NCI-H1105 (cell line): ENCODE measurements around the gene NFIX.

Experiments used
- DNase-seq: peaks from one replicate; lab custom pipeline; 2025; lab: John Stamatoyannopoulos, UW

The NFIX gene

DNA sequence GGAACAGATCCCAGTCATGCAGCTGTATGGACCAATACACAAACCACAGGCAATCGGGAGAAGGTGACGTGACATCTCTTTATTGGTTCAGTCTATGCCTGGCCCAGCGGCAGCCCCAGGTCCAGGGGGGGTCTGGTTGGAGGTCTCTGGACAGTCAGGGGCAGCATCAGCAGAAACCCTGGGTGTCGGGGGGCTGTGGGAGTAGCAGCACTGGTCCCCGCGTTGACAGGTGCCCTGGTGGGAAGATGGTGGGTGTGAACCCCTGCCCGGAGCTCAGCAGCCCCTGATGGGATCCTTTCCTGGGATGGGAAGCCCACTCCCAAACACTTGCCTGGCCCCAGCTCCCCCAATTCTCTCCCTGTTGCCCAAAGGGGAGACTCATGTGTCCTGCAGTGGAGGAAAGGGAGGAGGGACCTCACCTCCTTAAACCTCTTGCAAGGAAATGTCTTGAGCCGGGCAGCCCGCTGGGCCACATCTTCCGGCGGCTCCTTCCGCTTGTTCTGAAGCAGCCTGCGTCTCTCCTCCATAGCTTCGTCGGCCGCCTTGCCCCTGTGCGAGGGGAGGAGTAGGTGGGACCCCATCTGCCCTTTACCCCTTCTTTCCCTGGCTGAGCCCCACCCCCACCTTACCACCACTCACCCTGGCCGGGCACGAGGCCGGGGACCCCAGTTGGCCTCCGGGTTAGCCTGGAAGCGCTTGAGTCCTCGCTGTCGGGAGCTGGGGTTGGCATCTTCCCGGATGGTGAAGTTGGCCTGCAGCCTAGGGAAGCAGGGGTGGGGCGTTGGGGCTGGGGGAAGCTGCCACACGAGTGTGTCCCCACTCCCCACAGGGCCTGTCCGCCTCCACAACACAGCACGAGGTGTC is 109.8 kb downstream of the NFIX start:
- DNase-seq: no peak

DNA sequence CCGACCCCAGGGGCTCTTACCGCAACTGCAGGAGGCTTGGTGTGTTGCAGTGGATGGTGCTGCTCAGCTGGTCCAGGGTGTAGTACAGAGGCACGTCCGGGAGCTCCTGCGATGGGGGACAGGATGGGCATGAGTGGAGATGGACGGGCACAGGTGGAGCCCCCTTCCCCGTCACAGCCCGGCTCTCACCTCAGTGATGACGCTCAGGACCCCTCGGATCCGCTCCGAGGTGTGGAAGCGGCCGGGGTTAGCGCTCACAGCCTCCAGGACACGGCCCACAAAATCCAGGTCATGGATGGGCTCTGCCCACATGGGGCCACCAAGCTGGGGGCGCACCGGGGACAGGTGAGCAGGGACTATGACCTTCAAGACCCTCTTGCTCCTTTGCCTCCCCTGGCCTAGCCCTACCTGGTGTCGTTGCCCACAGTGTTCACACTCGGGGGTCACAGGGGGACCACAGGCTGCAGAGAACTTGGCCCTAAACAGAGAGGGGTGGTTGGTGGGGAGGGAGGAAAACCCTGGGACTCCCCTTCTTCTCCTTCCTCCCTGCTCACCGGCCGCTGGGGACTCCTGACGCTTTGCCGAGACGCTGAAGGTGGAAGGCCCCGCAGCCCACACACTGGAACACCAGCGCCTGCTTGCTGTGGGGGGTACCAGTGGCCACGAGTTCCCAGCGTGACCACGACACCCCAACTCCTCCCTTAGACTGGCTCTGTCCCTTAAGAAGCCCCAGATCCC is 114.3 kb downstream of the NFIX start:
- no peak for DNase-seq

DNA sequence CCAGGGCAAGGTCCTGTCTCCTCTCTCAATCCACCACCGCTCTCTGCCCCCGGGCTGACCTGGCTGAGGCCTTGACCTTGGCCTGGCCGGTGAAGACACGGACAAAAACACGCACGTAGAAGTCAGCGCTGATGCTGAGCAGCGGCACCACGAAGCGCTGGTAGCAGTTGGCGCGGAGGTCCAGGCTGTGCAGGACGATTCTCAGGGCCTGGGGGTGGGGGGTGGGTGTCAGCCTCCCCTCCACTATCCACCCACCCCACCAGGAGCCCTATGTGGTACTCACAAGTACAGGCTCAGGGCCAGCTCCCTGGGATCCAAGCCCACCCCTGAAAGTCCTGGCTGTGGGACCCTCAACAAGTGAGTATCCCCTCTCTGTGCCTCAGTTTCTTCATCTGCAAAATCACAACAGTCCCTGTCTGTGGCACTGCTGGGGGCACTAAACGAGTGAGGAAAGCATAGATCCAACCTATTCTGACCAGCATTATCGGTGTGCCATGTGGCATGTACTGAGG is 114.9 kb downstream of the NFIX start:
- no peak for DNase-seq

DNA sequence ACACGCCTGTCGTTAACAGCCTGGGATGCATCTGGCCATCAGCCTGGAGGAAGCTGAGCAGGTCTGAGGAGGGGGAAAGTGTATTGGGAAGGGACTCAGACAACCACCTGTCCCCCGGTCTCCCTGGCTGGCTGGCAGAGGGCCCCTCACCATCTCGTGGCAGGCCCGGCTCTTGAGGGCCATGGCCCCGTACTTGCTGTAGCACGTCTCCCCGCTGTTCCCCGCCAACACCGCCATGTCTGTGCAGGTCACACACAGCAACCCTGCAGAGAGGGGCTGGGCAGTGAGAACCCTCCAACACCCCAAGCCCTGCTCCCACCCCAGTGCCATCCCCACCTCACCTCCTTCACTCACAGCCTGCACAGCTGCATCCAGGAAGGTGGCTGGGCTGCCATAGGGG is 117.3 kb downstream of the NFIX start:
- DNase-seq: no peak

DNA sequence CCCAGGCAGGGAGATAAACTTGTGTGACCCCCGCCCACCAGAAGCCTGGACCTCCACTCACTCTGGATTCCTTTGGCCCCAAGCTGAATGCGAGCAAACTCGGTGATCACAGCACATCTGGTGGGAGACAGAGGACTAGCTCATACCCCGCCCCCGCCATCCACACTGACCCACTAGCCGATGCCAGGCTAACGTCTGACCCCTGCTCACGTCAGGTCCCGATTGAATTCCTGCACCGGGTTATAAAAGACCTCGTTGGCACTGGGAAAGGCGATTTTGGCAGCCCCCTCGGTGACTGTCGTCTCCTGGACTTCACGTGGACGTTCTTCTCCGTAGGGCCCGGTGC is 120.6 kb downstream of the NFIX start:
- no peak for DNase-seq

DNA sequence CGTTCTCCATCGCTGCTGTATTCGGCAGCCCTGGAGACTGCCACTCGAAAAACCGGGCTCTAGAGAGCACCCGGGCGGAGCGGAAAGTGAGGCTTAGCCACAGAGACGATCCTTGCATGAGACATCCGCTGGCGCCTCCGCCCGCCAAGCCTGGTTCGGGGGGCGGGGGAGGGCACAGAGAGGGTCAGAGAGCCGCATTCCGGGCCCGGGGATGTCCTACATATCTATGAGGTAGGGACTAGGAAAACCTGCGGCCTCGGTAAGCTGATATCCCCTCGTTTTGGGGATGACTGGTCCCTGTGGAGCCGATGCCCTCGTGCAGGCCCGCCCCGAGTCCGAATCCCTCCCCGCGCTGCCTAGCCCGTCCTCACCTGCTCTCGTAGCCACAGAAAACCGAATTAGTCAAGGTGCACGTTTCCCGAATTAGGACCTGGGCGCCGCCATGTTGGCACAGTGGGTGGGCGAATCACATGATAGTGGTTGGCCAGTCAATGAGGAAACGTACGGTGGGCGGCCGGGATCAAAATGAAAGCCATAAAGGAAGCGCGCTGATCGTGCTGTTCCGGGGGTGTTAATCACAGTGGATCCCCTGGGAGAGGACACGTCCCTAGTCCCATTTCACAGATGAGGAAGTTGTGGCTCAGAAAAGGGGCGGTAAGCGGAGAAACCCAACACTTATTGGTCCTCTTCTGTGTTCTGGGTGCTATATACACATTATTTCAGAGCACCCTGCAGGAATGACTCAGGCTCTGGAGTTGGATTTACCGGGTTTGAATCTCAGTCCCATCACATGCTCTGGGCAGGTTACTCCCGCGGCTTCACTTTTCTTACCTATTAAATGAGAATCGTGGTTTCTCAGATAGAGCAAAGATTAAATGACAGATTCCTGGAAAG is 121.3 kb downstream of the NFIX start, which contains the start of gene TRMT1:
TRMT1 (minus strand) TSS at position 459 of the 894 bp plus-strand sequence; CDS start at position 118, 341 bp downstream.
- DNase-seq: peak; percentile 89

DNA sequence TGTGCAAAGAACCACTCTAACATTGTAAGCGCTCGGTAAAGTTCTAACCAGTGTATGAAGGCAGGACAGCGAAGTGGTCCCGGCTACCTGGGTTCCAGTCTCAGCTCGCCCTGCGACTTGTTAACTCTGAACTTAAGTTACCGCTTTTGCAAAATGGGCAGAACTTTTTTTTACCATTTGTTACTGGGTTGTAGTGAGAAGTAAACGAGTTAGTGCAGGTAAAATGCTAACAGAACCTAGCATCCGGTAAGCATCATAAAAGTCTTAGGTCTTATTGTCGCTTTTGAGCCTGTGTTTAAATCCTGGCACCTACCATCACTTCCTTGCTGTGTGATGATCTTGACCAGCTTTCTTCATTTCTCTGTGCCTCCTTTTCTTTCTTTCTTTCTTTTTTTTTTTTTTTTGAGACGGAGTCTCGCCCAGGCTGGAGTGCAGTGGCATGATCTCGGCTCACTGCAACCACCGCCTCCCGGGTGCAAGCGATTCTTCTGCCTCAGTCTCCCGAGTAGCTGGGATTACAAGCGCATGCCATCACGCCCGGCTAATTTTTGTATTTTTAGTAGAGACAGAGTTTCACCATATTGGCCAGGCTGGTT is 122.0 kb downstream of the NFIX start:
- DNase-seq: no peak

DNA sequence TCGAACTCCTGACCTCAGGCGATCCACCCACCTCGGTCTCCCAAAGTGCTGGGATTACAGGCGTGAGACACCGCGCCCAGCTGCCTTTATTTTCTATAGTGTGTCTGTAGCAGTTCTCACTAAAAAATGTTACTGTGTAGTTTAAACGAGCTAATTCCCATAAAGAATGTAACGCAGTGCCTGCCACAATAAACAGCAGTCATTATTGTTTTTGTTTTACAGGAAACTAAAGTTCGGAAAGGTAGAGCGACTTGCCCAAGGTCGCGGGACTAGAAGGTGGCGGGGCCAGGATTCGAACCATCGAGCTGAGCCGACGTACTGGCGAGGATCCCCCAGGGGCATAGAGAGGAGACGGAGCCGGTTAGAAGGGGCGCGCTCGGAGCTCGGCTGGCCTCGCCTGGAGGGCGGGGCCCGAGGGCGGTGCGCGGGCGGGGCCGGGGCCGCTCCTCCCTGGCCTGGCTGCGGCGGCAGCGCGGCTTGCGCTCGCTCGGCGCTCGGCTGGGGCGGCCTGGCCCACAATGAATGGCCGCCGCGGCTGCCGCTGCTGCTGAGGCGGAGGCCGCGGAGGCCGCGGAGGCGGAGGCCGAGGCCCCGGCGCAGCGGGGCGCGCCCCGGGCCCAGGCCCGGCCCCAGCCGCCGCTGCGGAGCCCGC is 122.6 kb downstream of the NFIX start, which contains the start of gene NACC1:
NACC1 (plus strand) TSS at position 493 of the 652 bp plus-strand sequence. CDS start 16,944 bp downstream, outside the sequence.
- DNase-seq: peak; percentile 82

DNA sequence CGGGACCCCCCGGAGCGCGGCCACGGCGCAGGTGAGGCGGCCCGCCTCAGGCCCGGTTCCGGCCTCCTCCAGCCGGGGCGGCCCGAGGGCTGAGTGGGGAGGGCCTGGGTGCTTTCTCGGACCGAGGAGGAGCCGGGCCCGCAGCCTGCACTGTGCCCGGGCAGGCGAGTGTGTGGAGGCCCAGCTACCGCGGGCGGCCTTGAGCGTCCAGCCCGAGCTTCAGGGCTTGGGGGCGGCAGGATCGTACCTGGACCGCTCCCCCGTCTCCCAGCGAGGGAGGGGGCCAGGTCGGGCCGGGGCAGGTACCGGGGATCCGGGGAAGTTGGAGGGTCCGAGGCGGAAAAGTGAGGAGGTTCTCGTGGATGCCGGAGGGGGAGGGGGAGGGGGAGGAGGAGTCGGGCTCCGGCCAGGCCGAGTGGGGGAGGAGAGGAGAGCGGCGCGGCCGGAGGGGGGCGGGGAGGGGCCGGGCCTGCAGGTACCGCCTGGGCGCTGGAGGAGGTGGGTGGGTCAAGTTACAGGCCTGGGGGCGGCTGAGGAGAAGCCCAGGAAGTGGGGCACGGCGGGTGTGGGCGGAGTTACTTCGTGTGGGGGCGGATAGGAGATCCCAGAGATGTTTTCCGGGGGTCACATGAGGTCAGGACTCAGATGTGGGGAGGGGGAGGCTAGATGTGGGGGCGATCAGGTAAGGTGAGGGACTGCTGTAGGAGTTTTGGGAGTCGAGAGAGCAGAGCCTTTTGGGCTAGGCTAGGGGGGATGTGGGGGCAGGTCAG is 123.3 kb downstream of the NFIX start:
- peak; percentile 45 for DNase-seq

DNA sequence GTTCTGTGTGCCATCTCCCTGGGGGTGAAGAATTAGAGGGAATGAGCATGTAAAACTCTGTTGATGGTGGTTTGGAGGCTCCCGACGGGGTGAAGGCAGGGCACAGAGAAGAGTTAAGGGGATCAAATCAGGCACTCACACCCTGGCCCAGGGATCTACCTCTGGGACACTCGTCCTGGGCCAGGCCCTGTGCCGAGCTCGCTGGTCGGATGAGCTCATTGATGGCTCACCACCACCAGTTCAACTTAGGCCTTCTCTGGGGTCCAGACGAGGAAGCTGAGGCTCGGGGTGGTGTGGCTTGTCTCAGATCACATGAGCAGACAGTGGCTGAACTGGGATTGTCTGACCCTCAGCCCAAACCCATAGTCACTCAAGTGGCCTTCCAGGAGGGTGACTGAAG is 124.4 kb downstream of the NFIX start:
- no peak for DNase-seq

DNA sequence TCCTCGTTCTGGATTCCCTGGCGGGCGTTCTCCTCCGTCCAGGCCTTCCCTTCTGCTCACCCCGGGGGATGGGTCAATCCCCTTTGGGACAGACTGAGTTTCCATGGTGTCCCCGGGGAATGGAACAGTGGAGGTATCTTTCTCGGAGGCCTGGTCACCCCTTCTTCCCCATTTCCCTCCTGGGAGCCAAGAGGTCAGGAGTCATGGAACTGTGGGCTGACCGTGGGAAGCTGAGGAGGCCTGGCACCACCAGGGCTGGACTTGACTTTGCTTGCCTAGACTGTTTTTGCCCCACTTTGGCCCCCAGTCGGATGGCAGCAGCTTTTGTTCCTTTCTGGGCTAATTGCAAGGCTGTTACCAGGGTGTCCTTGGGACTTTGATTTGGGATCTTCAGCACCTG is 124.8 kb downstream of the NFIX start:
- DNase-seq: no peak

DNA sequence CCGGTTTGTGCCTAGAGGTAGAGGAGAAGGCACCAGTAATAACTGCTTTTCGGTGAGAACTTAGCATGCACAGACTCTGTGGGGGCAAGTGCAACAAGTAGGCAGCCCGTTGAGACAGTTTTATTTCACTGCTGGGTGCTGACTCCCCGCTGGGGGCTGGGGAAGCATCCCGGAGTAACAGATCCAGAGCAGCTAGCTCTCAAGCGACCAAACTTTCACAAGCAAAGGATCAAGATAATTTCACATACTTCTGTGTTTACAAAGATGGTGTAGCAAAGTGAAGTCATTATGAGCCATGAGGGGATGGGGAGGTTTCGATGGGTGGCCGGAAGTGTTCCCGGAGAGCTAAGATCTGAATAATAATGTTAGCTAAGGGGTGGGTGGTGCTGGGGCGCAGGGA is 125.5 kb downstream of the NFIX start:
- no peak for DNase-seq

DNA sequence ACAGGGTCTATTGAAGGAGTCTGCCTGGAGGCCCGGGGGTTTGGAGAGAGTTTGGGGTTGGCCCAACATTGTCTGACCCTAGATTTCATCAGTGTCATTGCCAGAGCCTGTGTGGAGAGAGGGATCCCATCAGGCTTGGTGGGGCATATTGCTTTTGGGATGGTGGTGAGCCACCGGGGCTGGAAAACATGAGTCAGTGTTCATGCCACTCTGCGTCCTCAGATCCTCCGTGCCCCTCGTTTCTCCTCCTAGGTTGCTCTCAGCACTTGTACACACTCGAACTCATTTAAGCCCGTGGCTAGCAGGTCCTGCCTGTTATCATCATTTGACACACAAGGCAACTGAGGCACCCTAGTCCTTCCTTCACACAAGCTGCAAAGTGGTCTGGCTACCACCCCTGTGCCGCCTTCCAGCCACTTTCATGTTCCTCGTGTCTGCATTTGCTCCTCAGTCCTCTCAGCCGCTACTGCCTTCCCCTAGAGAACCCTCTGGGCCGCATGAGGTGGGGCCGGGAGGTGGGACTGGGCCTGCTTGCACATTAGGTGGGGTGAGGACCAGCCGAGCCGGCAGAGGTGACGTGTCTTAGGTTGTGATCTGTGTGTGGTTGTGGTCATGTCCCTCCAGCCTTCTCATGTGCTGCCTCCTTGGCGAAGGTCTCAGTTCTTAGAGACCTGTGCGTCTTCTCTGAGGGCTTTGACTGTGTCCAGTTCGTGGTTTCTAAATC is 126.4 kb downstream of the NFIX start:
- DNase-seq: no peak

DNA sequence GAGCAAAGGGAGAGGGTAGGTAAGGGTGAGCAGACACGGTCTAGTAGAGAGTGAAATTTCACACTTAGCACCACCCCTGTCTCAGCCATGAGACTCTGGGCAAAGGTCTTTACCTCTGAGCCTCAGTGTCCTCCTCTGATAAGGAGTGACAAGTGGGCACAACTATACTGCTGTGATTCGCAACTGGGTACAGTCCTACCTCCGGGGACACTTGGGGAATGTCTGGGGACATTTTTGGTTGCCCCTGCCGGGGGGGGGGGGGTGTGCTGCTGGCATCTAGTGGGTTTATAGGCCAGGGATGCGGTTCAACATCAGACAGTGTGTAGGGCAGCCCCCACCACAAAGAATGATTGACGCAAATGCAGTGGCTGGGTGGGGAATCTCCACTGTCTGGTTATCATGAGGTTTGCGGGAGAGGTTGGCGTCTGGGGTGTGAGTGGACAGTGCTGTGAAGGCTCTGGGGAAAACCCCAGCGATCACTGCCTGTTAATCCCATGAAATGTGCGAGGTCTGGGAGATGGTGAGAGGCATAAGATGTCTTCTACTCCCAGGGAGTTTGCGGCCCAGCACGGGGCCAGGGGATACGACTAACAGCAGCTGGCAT is 127.1 kb downstream of the NFIX start:
- no peak for DNase-seq

DNA sequence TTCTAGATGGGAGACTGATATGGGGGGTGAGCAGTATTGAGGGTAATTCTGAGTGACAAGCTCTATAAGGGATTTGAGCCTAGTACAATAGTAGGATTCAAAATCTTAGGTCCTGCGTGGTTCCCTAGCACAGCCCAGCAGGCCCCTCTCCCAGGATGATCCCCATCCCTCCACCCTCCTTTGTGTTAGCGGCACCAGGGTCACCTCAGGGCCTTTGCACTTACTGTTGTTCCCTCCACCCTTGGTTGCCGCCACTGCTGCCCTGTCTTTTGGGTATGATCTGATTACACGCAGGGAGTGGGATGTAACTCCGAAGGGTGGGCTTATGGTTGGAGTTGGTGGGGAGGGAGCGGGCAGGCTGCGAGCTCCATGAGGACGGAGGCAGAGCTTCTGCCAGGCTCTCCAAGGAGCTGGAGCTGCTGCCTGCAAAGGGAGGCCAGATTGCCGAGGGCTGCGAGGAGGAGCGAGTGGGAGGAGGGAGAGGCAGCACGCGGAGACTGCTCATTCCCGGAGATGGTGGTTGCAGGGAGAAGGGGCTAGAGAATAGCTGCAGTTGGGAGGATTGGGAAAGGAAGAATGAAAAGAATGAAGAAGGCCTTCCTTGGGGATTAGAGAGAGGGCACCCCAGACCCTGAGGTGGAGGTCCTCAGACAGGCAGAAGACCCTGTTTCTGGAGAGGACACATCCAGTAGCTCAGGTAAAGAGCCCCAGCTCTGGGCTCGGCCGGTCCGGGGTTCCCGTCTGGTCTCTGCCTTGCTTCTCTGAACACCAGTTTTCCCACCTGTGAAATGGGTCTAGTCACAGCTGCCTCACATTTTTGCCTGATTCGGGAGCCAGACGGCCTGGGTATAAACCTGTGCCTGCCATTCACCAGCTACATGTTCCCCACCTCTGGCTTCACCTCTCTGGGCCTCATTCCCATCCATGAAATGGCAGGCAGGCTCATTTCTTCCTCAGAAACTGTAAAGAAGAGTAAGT is 128.0 kb downstream of the NFIX start:
- no peak for DNase-seq

DNA sequence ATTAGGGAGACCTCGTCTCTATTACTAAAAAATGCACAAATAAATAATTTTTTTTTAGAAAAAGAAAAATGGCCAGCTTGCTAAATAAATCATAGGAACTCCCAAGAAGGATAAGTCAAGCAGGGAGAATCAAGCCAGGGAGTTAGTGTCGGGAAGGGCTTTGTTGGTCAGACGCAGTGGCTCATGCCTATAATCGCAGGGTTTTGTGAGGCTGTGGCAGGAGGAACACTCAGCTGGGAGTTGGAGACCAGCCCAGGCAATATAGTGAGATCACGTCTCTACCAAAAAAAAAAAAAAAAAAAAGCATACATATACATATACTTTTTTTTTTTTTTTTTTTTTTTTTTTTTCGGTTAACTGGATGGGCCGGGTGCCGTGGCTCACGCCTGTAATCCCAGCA is 131.8 kb downstream of the NFIX start:
- DNase-seq: no peak

DNA sequence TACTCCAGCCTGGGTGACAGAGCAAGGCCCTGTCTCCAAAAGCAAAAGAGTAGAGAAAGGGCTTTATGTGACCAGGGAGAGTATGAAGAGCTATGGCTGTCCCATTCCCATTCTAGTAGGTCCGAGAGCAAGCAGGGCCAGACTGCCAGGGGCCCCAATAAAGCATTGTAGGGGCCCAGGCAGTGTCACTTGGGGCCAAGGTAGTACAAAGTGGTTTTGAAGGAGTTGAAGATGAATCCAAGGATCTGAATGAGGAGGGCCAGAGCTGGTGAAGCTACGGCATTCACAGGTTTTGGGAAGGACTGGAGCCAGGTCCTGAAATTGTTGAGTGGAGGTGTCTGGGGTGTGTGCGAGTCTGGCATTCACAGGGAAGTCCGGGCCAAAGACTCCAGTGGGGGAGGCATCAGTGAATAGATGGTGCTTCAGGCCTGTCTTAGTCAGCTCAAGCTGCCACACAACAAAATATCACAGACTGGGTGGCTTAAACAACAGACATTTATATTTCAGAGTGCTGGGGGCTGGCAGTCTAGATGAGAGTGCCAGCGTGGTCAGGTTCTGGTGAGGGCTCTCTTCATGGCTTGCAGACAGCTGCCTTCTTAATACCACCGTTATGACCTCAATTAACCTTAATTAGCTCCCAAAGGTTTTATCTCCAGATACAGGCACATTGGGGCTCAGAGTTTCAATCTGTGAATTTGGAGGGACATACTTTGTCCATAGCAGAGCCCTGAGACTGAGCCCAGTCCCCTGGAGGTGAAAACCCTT is 132.7 kb downstream of the NFIX start:
- no peak for DNase-seq
